ENCODE measurements around the gene EIF2D. TPM values are rescaled to one million over a fixed set of nuclear protein-coding genes. Genes with fewer than 3 reads are reported as not detected.
"Not testable (repeated sequence)": the region's sequence is repeated elsewhere in the genome, so short reads cannot be mapped to it uniquely, and the experiment has no call there.

The EIF2D gene
- total RNA-seq, 3 donors from 2014 or later (not counting 1 experiment from before 2014, with no cell fraction given) = 31.8 to 34.6 (median 32.7) TPM

DNA sequence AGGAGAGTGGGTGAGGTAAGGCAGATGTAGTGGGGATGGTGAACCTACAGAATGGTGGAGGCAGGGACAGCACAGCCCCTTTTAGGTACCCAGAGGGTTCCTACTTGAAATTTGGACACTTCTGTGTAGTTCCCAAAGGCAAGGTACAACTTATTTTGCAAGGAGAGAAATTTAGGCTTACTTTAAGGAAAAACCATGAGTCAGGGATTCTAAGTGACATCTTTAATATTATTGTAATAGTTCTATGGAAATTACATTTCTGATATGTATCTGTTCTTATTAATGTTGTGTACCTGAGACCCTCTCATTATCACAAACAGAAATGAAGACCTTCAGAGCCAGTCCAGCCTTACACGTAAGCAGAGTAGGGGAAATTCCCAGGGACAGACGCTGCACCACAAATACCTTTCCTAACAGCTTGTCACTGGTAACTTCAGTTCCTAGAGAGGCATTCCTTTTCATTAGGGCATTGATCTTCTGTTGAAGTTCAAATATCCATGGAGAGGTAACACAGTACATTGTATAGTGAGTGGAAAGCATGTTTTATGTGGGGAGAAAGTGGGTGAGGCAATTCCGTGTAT lies 30.9 kb upstream of the EIF2D start:
- TF ChIP-seq, protein P1, sequence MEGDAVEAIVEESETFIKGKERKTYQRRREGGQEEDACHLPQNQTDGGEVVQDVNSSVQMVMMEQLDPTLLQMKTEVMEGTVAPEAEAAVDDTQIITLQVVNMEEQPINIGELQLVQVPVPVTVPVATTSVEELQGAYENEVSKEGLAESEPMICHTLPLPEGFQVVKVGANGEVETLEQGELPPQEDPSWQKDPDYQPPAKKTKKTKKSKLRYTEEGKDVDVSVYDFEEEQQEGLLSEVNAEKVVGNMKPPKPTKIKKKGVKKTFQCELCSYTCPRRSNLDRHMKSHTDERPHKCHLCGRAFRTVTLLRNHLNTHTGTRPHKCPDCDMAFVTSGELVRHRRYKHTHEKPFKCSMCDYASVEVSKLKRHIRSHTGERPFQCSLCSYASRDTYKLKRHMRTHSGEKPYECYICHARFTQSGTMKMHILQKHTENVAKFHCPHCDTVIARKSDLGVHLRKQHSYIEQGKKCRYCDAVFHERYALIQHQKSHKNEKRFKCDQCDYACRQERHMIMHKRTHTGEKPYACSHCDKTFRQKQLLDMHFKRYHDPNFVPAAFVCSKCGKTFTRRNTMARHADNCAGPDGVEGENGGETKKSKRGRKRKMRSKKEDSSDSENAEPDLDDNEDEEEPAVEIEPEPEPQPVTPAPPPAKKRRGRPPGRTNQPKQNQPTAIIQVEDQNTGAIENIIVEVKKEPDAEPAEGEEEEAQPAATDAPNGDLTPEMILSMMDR (IDR thresholded peaks at IDR 0.05) = no peak
- DNase-seq = no peak
- 85% methylated on average over 3 of the region's 3 CpGs for WGBS (ENCODE audit: insufficient coverage)
- Mint-ChIP-seq H3K36me3 (no peaks in the 10 kb centered on the region), H3K27me3 (ENCODE audit: low read depth in 2 of 2) (peaks cover 3 to 19% of the 10 kb centered on the region in 2 donors), H3K27ac (no peak overlapping the region), H3K4me1 (no peaks in the 10 kb centered on the region), H3K4me3 (no peak overlapping the region), H3K9me3 (no peaks in the 10 kb centered on the region)
- Histone ChIP-seq H3K27me3 (ENCODE audit: control insufficient read depth, insufficient read depth, low read length) (no peaks in the 10 kb centered on the region), H3K4me1 (ENCODE audit: control insufficient read depth, insufficient read depth, low read length) (no peaks in the 10 kb centered on the region), H3K27ac (ENCODE audit: low read length) (no peak overlapping the region), H3K9me3 (ENCODE audit: control insufficient read depth, insufficient read depth, low read length) (no peaks in the 10 kb centered on the region), H3K36me3 (ENCODE audit: control insufficient read depth, insufficient read depth, low read length) (no peaks in the 10 kb centered on the region), H3K4me3 (ENCODE audit: low read length) (no peak overlapping the region)
- intact Hi-C loops (cut with micrococcal nuclease) = no loop called here
- no peak for ATAC-seq

DNA sequence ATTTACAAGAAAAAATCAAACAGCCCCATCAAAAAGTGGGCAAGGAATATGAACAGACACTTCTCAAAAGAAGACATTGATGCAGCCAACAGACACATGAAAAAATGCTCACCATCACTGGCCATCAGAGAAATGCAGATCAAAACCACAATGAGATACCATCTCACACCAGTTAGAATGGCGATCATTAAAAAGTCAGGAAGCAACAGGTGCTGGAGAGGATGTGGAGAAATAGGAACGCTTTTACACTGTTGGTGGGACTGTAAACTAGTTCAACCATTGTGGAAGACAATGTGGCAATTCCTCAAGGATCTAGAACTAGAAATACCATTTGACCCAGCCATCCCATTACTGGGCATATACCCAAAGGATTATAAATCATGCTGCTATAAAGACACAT lies 29.8 kb upstream of the EIF2D start:
- H3K9me3 ChIP-seq (ENCODE audit: control insufficient read depth, insufficient read depth, low read length); H3K36me3 ChIP-seq (ENCODE audit: control insufficient read depth, insufficient read depth, low read length); H3K27ac Mint-ChIP-seq; H3K9me3 Mint-ChIP-seq; DNase-seq; H3K4me1 ChIP-seq (ENCODE audit: control insufficient read depth, insufficient read depth, low read length); H3K27ac ChIP-seq (ENCODE audit: low read length); H3K27me3 ChIP-seq (ENCODE audit: control insufficient read depth, insufficient read depth, low read length); H3K4me3 ChIP-seq (ENCODE audit: low read length); intact Hi-C loops (cut with micrococcal nuclease); H3K4me1 Mint-ChIP-seq; ATAC-seq; H3K36me3 Mint-ChIP-seq; H3K4me3 Mint-ChIP-seq: not testable (repeated sequence)
- H3K27me3 Mint-ChIP-seq (ENCODE audit: low read depth in 2 of 2) = peaks cover 3 to 14% of the 10 kb centered on the region in 2 donors
- no CpG with 5 or more reads among the region's 2 CpGs for WGBS (ENCODE audit: insufficient coverage)

DNA sequence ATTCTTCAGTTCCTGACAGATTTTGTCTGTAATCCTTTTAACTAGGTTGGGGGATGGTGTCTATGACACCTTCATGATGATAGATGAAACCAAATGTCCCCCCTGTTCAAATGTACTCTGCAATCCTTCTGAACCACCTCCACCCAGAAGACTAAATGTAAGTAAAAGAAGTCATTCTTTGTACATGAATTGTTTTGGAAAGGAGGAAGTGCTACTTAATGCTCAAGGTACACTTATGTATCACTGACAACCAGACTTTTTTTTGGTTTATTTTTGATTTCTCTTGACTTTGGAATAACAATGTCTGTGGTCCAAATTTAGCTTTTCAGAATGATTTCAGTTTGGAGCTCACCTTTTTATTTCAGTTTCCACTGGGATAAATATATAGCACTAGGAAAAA lies 25.3 kb upstream of the EIF2D start:
- intact Hi-C loops (cut with micrococcal nuclease) = loop anchor here (10.0 kb wide), 2 partner anchors 167 to 277 kb away; no protein-coding TSS in a partner anchor
- Mint-ChIP-seq H3K27ac (no peak overlapping the region), H3K36me3 (no peaks in the 10 kb centered on the region), H3K4me3 (no peak overlapping the region), H3K4me1 (peaks cover 10 to 21% of the 10 kb centered on the region in 2 donors), H3K27me3 (ENCODE audit: low read depth in 2 of 2) (peaks cover 17 to 31% of the 10 kb centered on the region in 2 donors), H3K9me3 (no peaks in the 10 kb centered on the region)
- DNase-seq (no peak), ATAC-seq (no peak)
- Histone ChIP-seq H3K9me3 (ENCODE audit: control insufficient read depth, insufficient read depth, low read length) (no peaks in the 10 kb centered on the region), H3K4me3 (ENCODE audit: low read length) (no peak overlapping the region), H3K36me3 (ENCODE audit: control insufficient read depth, insufficient read depth, low read length) (no peaks in the 10 kb centered on the region), H3K27ac (ENCODE audit: low read length) (no peak overlapping the region), H3K27me3 (ENCODE audit: control insufficient read depth, insufficient read depth, low read length) (peaks cover 8% of the 10 kb centered on the region), H3K4me1 (ENCODE audit: control insufficient read depth, insufficient read depth, low read length) (peaks cover 17% of the 10 kb centered on the region)
- TF ChIP-seq, protein P1 (IDR thresholded peaks at IDR 0.05) = no peak

DNA sequence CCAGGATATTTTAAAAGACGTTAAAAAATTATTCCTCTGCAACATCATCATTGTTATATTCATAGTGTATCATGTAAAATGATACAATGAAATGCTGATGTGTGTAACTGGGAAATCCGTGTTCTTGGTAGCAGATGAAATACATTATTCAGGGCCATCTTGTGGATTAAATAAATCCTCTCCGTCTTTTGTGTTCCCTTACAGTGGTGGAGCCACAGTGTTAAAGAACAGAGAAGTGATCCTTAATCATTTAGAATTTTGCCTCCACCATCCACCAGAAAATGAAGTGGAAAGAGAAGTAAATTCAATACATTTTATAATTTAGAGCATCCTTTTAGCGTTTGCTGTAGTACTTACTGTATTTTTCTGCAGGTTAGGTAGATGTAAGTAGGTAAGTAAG lies 24.4 kb upstream of the EIF2D start:
- 67% methylated on average over 3 of the region's 4 CpGs for WGBS (ENCODE audit: insufficient coverage)
- Histone ChIP-seq H3K4me3 (ENCODE audit: low read length) (no peak overlapping the region), H3K4me1 (ENCODE audit: control insufficient read depth, insufficient read depth, low read length) (peaks cover 17% of the 10 kb centered on the region), H3K9me3 (ENCODE audit: control insufficient read depth, insufficient read depth, low read length) (no peaks in the 10 kb centered on the region), H3K27ac (ENCODE audit: low read length) (no peak overlapping the region), H3K27me3 (ENCODE audit: control insufficient read depth, insufficient read depth, low read length) (peaks cover 8% of the 10 kb centered on the region), H3K36me3 (ENCODE audit: control insufficient read depth, insufficient read depth, low read length) (no peaks in the 10 kb centered on the region)
- intact Hi-C loops (cut with micrococcal nuclease) = loop anchor here (10.0 kb wide), 2 partner anchors 168 to 278 kb away; no protein-coding TSS in a partner anchor
- Mint-ChIP-seq H3K4me3 (peak overlapping the region; percentile 69), H3K27me3 (ENCODE audit: low read depth in 2 of 2) (peaks cover 20 to 32% of the 10 kb centered on the region in 2 donors), H3K4me1 (peaks cover 10 to 21% of the 10 kb centered on the region in 2 donors), H3K9me3 (no peaks in the 10 kb centered on the region), H3K36me3 (no peaks in the 10 kb centered on the region), H3K27ac (no peak overlapping the region)
- DNase-seq (no peak), ATAC-seq (no peak)
- TF ChIP-seq, protein P1 (IDR thresholded peaks at IDR 0.05) = no peak
